SK-MEL-5 (cell line): ENCODE measurements around the gene LMO7. TPM values are rescaled to one million over a fixed set of nuclear protein-coding genes. Genes with fewer than 3 reads are reported as not detected.
A peak's percentile ranks its signal among the peaks of the same experiment; 100 is the strongest.

Experiments used
- DNase-seq: peaks from one replicate; pipeline ENCODE4 v3.0.0-alpha.2; 2016; ENCODE audit warnings: low read depth, low spot score
- in situ Hi-C: cut with HindIII; loops from 2 replicates; pipeline ENCODE4 v1.10.0; 2016; ENCODE audit warnings: low sequenced_read_pairs, high pct_unique_total_duplicates, low pct_unique_long_range_greater_than_20kb
- total RNA-seq: library from RNA; depleted of rRNA; stranded (reverse); fragments of >200 nt; shearing (Covaris generic); gene quantifications from 2 replicates; pipeline ENCODE4 v1.2.3, GENCODE V29; 2014

Gene LMO7
- total RNA-seq, 1 experiment from 2014 or later: 2.4 TPM

DNA sequence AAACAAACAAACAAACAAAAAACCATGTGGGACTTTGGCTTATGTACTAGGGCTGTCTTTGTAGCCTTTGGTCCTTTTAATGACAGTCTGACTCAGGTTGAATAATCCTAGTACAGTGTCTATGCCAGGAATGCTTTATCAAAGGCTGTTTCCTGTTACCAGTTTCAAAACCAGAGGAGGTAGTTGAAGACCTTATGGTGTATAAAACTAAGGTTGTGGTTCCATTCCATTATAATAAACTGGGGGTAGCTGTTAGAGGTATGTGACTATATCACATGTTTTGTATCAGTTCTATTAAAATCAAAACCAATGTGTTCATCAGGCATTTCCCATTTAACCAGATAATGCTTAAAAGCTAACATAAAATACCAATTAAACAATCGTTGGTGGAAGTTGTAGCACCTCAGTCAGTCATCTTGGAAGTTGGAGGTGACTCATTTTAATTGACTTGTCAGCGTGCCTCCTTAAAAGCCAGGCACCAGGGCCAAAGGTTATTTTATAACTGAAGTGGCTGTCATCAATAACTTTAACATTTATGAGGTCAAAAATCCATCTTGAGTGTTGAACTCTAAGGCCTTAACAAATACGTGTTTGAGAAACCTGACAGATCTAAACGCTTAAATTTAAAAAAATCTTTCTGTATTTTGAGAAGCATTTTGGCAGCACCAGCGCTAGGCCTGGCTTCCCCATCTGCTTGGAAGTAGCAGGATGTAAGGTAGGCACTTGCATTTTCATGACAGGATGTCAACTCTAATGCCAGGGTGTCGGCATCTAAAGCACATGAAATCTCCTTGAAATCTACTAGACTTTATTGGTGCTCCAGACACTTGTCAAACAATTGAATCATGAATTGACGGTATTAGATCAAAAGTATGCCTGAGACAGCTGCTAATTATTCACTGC lies 162.5 kb downstream of the LMO7 start:
- in situ Hi-C loops: no loop called here
- no peak for DNase-seq

- in situ Hi-C loops: no loop called here
- no peak for DNase-seq
Observed at GRCh38 chr13:75800545-75800944, 164.4 kb downstream of the LMO7 start.

DNA sequence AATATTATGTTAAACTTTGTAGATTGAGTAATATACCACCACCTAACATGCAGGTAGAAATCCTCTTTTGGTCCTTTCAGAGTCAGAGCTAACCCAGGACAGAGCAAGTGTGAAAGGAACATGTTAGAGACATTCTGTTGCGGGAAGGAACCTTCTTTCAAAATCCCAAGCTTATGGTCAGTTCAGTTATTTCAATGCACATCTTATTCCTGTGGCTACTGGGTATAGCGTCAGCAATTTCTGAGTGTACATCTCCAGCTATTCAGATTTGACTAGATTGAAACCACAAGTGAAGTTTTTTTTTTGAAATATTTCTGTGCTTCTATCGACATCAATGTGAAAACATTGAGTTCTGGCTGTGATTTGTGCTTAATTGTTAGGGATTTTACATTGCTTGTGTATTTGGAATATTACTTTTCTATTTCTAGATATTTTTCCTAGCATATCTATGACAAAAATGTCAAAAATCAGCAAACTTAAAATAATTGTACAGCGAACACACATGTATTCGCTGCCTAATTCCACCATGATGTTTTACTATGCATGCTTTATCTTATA lies 165.3 kb downstream of the LMO7 start:
- no peak for DNase-seq
- in situ Hi-C loops: no loop called here

DNA sequence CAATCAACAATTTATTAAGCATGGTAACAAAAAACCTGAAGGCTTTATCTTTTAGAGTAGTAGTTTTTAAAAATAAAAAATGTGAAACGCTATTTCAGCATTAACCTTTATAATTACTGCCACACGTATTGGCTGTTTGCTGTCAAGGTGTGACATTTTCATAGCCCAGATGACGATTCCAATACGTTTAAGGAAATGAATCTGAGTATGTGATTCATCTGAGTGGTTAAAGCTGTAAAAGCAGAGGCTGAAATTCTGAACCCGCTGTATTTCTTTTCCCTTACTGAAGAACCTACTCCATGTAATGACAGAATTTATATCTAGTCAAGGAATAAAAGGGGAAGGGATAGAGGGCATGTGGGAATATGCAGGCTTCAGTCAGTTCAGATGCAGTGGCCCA lies 166.0 kb downstream of the LMO7 start:
- no peak for DNase-seq
- in situ Hi-C loops: no loop called here

DNA sequence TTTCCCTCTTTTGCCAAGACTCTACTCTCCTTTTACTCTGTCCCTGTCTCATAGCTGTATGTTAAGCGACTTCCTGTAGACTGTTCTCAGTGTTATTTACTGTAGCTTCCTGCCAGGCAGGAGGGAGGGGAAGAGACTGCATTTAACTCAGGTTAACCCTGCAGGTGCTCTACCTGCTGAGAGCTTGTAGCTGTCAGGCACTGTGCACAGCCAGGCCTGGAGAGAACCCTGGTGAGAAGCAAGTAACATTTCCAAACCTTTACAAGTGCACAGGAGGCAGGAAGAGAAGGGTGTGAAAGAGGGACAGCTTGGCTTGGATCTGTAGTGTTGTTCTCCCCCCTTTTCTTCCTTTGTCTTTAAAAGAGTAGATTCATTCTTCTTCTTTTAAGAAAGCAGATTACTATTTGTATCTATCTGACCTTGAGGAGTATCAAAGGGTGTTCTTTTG lies 167.1 kb downstream of the LMO7 start:
- DNase-seq: no peak
- in situ Hi-C loops: no loop called here

GRCh38 chr13:75804054-75804453 lies 167.9 kb downstream of the LMO7 start:
- DNase-seq: no peak
- in situ Hi-C loops: no loop called here

- DNase-seq: no peak
- in situ Hi-C loops: no loop called here
Observed at GRCh38 chr13:75804605-75805004, 168.5 kb downstream of the LMO7 start.

- in situ Hi-C loops: no loop called here
- DNase-seq: no peak
Observed at GRCh38 chr13:75806117-75806516, 170.0 kb downstream of the LMO7 start.

- no peak for DNase-seq
- in situ Hi-C loops: no loop called here
Observed at GRCh38 chr13:75811361-75811760, 175.2 kb downstream of the LMO7 start.

GRCh38 chr13:75811841-75812240 lies 175.7 kb downstream of the LMO7 start:
- DNase-seq: no peak
- in situ Hi-C loops: no loop called here

- no peak for DNase-seq
- in situ Hi-C loops: no loop called here
Observed at GRCh38 chr13:75812751-75813181, 176.6 kb downstream of the LMO7 start.

GRCh38 chr13:75813323-75813722 lies 177.2 kb downstream of the LMO7 start:
- DNase-seq: no peak
- in situ Hi-C loops: no loop called here

GRCh38 chr13:75818179-75818967 lies 182.2 kb downstream of the LMO7 start:
- in situ Hi-C loops: no loop called here
- DNase-seq: peak; percentile 7

DNA sequence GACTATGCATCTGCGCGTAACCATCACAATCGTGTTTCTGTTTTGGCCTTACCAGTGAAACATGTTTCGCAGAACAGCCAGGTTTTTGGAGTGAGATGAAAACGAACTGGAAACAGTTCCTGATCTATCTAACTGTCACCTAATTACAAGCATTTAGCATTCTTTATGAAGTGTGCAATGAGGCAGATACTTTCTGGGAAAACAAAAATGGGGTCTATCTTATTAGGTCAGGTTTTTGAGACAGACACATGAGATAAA lies 182.8 kb downstream of the LMO7 start:
- in situ Hi-C loops: no loop called here
- no peak for DNase-seq

GRCh38 chr13:75825161-75825560 lies 189.0 kb downstream of the LMO7 start:
- DNase-seq: no peak
- in situ Hi-C loops: no loop called here

- no peak for DNase-seq
- in situ Hi-C loops: no loop called here
Observed at GRCh38 chr13:75825594-75825993, 189.5 kb downstream of the LMO7 start.

DNA sequence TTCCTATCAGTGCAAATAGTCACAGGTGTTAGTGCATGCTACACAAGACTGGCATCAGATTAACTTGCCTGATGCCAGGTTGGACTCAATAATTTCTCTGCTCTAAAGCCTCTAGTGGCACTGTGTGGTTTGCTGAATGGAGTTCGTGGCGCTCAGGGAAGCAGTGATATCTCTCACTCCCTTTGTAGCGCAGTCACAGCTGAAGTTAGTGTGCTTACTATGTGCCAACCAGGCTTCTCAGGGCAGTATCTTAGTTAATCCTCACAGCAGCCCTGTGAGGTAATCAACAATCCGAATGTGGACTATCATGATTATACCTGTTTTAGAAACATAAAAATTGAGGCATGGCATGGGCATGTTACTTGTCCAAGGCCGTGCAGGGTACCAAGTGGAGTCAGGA lies 190.3 kb downstream of the LMO7 start:
- DNase-seq: no peak
- in situ Hi-C loops: no loop called here

- in situ Hi-C loops: no loop called here
- no peak for DNase-seq
Observed at GRCh38 chr13:75829830-75830229, 193.7 kb downstream of the LMO7 start.

GRCh38 chr13:75830842-75831241 lies 194.7 kb downstream of the LMO7 start:
- no peak for DNase-seq
- in situ Hi-C loops: no loop called here
